ENCODE measurements around the gene TAF4. TPM values are rescaled to one million over a fixed set of nuclear protein-coding genes. Genes with fewer than 3 reads are reported as not detected.

The TAF4 gene
- total and polyA plus RNA-seq, 2 of the 13 experiments (the other 11 are each of a cell fraction or from before 2014, with no cell fraction given): 5.9 to 12.0 TPM

- TF ChIP-seq CSRNP1 (CRISPR knock-in tag; IDR thresholded peaks at IDR 0.05) (no peak), NR2C2 (CRISPR knock-in tag; IDR thresholded peaks at IDR 0.05; ENCODE audit: borderline replicate concordance) (0 out of 2 replicates have a peak, but pooled peaks have one; percentile 18), ZNF556 (CRISPR knock-in tag; IDR thresholded peaks at IDR 0.05; ENCODE audit: borderline replicate concordance) (0 out of 2 replicates have a peak, but pooled peaks have one; percentile 37), KMT2A (CRISPR knock-in tag; IDR thresholded peaks at IDR 0.05) (0 out of 2 replicates have a peak, but pooled peaks have one; percentile 12), KLF15 (CRISPR knock-in tag; IDR thresholded peaks at IDR 0.05; ENCODE audit: borderline replicate concordance) (no peak), ZNF234 (CRISPR knock-in tag; conservative IDR thresholded peaks at IDR 0.05) (no peak), ZNF20 (CRISPR knock-in tag; IDR thresholded peaks at IDR 0.05) (no peak), CENPT (CRISPR knock-in tag; IDR thresholded peaks at IDR 0.05; ENCODE audit: low read depth) (no peak), GATAD2A (CRISPR knock-in tag; IDR thresholded peaks at IDR 0.05) (no peak), E2F1 (CRISPR knock-in tag; IDR thresholded peaks at IDR 0.05) (no peak), THAP7 (CRISPR knock-in tag; IDR thresholded peaks at IDR 0.05) (no peak), FOXM1 (CRISPR knock-in tag; IDR thresholded peaks at IDR 0.05) (no peak), U2AF1 (optimal IDR thresholded peaks at IDR 0.05; ENCODE audit: low read depth, low read length) (no peak), ZNF782 (CRISPR knock-in tag; IDR thresholded peaks at IDR 0.05; ENCODE audit: borderline replicate concordance) (no peak), NR2F1 (CRISPR knock-in tag; IDR thresholded peaks at IDR 0.05) (0 out of 4 replicates have a peak, but pooled peaks of 1 of the 2 experiments have one; percentile 14), ATF4 (CRISPR knock-in tag; IDR thresholded peaks at IDR 0.05) (no peak), PBX3 (CRISPR knock-in tag; IDR thresholded peaks at IDR 0.05; ENCODE audit: borderline replicate concordance) (no peak), ZNF367 (CRISPR knock-in tag; IDR thresholded peaks at IDR 0.05; ENCODE audit: borderline replicate concordance) (no peak), CENPX (CRISPR knock-in tag; IDR thresholded peaks at IDR 0.05) (no peak), ZBTB38 (CRISPR knock-in tag; IDR thresholded peaks at IDR 0.05) (peak; percentile 63), GLI4 (CRISPR knock-in tag; IDR thresholded peaks at IDR 0.05; ENCODE audit: borderline replicate concordance) (no peak), ARNT (IDR thresholded peaks at IDR 0.05) (no peak), SNAI1 (CRISPR knock-in tag; IDR thresholded peaks at IDR 0.05; ENCODE audit: borderline replicate concordance) (no peak), ZNF180 (CRISPR knock-in tag; IDR thresholded peaks at IDR 0.05; ENCODE audit: borderline replicate concordance, low read depth) (no peak)
Observed at GRCh38 chr20:62025832-62026563, 39.7 kb downstream of the TAF4 start (continued).

Data from HepG2 (cell line).